Uterus (tissue), 2 donors: Measurements from ENCODE around the gene PLCB2.

ENCODE experiments used
- POLR2A ChIP-seq, 2 donors: fragments of 450-650 bp; IDR thresholded peaks; one replicate each; pipeline ENCODE4 v1.6.1; 2016; ENCODE audit warnings: antibody characterized with exemption in 2 of 2, mild to moderate bottlenecking in 1 of 2, moderate library complexity in 1 of 2
- TF ChIP-seq, protein P1 (sequence below), 4 experiments: fragments of 200-600 bp in 2 of 4; fragments of 450-650 bp in 2 of 4; sonication (generic) in 2 of 4; IDR thresholded peaks; one replicate each; pipeline ENCODE4 v1.5.1; 2016 to 2019; ENCODE audit warnings: antibody characterized with exemption in 4 of 4, mild to moderate bottlenecking in 2 of 4, moderate library complexity in 1 of 4

- TF ChIP-seq POLR2A (IDR thresholded peaks at IDR 0.05): no peak
- TF ChIP-seq, protein P1, sequence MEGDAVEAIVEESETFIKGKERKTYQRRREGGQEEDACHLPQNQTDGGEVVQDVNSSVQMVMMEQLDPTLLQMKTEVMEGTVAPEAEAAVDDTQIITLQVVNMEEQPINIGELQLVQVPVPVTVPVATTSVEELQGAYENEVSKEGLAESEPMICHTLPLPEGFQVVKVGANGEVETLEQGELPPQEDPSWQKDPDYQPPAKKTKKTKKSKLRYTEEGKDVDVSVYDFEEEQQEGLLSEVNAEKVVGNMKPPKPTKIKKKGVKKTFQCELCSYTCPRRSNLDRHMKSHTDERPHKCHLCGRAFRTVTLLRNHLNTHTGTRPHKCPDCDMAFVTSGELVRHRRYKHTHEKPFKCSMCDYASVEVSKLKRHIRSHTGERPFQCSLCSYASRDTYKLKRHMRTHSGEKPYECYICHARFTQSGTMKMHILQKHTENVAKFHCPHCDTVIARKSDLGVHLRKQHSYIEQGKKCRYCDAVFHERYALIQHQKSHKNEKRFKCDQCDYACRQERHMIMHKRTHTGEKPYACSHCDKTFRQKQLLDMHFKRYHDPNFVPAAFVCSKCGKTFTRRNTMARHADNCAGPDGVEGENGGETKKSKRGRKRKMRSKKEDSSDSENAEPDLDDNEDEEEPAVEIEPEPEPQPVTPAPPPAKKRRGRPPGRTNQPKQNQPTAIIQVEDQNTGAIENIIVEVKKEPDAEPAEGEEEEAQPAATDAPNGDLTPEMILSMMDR (IDR thresholded peaks at IDR 0.05): no peak
Observed at GRCh38 chr15:40292246-40292645, 15.5 kb downstream of the PLCB2 start.
